ENCODE results near the gene USH1C.

USH1C gene

DNA sequence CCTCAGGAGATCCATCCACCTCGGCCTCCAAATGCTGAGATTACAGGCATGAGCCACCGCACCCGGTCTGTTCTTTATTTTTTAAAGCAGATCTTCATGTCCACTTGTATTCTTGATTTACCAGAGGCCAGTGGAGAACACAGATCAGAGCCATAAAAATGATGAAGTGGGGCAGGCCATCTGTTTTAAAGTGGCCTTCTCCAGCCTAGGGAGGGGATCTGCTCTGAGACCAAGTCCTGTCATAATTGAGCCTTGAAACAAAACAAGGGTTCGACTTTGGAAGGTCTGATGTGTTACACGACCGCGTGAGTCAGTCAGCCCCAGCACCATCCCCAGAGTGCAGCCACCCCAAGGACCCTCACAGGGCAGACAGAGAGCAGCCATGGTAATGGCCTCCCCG lies 95.1 kb downstream of the USH1C start:
- Mint-ChIP-seq H3K27me3 (no peaks in the 10 kb centered on the region), H3K9me3 (ENCODE audit: low read depth) (no peaks in the 10 kb centered on the region), H3K36me3 (no peaks in the 10 kb centered on the region), H3K27ac (no peak overlapping the region), H3K4me1 (ENCODE audit: low read depth) (no peaks in the 10 kb centered on the region), H3K4me3 (no peak overlapping the region)

DNA sequence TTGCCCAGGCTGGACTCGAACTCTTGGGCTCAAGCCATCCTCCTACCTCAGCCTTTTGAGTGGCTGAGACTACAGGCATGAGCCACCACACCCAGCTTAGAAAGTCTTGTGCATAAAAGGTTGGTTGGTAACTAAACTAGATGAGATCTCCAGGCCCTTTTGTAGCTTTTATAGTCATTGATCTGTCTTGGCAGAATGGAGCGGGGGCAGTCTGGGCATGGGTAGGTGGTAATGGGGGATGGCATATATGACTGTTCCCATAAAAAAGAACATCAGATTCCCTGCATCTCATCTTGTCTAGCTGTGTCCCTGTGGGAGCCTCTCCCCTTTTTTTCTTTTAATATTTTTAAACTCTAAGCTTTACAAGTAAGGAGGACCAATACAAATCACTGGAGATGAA lies 97.7 kb downstream of the USH1C start:
- H3K27me3 Mint-ChIP-seq = no peaks in the 10 kb centered on the region
- H3K4me1 Mint-ChIP-seq (ENCODE audit: low read depth) = no peaks in the 10 kb centered on the region
- H3K27ac Mint-ChIP-seq = no peak overlapping the region
- H3K9me3 Mint-ChIP-seq (ENCODE audit: low read depth) = no peaks in the 10 kb centered on the region
- H3K36me3 Mint-ChIP-seq = no peaks in the 10 kb centered on the region
- no peak overlapping the region for H3K4me3 Mint-ChIP-seq

DNA sequence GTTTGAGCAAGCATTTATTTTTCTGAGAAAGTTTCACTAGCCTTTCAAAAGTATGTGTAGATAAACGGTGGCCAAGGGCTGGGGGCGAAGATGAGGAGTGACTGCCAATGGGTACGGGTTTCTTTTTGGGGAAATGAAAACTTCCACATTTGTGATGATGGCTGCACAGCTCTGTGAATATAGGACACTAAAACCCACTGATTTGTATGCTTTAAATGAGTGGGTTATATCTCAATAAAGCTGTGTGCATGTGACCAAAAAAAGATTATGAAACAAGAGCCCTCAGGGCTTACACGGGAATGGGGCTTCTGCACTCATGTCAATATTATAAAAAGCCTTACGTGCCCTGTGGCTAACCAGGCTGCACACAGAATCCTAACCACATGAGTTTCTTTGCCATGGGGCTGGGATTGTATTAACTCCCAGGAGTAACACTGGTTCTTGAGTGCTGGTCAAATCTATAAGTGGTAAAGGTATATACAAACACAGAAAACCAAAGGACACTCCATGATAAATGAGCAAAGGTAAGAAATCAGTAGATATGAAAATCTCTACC lies 98.9 kb downstream of the USH1C start:
- Mint-ChIP-seq H3K27ac (no peak overlapping the region), H3K4me1 (ENCODE audit: low read depth) (no peaks in the 10 kb centered on the region), H3K36me3 (no peaks in the 10 kb centered on the region), H3K4me3 (no peak overlapping the region), H3K9me3 (ENCODE audit: low read depth) (peaks cover 4% of the 10 kb centered on the region), H3K27me3 (peaks cover 2% of the 10 kb centered on the region)

DNA sequence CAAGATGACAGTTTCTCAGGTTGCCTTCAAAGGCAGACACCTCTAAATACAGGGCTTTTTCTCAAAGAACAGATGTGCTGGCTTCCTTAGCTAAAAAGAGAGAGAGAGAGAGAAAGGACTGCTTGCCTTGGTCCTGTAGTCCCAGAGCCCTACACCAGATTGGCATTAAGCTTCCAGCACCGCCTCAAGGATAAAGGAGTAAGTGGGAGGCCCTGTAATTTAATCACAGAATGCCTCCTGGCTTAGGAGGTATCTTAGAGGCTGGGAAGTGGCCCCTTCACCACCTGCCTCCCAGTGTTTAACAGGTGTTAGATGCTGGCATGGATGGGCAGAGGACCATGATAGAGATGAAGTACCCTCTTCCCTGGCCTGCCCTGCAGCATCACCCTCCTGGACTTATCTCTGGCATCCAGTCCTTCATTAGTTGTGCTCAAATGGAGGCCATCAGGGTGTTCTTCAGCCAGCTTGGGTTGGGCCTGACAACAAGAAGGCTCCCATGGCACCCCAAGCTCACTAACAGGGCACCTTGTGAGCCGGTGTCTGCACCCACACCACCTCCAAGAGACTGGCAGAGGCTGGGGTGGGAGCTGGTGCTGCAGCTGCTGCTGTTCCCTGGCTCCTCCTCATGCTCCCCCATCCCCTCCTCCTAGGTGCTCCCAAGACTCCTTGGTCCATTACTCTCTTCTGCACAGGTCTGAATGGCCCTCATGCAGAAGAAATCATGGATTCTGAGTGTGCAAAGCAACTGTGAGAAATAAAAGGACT lies 100.1 kb downstream of the USH1C start:
- H3K4me1 Mint-ChIP-seq (ENCODE audit: low read depth) = peaks cover 5% of the 10 kb centered on the region
- H3K27ac Mint-ChIP-seq = no peak overlapping the region
- no peaks in the 10 kb centered on the region for H3K36me3 Mint-ChIP-seq
- H3K27me3 Mint-ChIP-seq = peaks cover 2% of the 10 kb centered on the region
- peaks cover 4% of the 10 kb centered on the region for H3K9me3 Mint-ChIP-seq (ENCODE audit: low read depth)
- H3K4me3 Mint-ChIP-seq = no peak overlapping the region

Measured in activated naive CD8-positive, alpha-beta T cell (primary cell).